Gastroesophageal sphincter (tissue), 4 donors: Measurements from ENCODE around the gene S100A7. TPM values are rescaled to one million over a fixed set of nuclear protein-coding genes. Genes with fewer than 3 reads are reported as not detected.

Experiments used
- ATAC-seq: fragments of 150-250 bp; one replicate; pipeline ENCODE4 v1.9.1; 2016; ENCODE audit warnings: mild to moderate bottlenecking, moderate library complexity
- H3K27ac ChIP-seq, 4 donors: fragments of 200-600 bp; sonication (generic) in 3 of 4; 1 replicate in 3 of 4; 2 replicates in 1 of 4; pipeline ENCODE4 v1.5.1; 2016 to 2019
- H3K27me3 ChIP-seq: fragments of 200-600 bp; sonication (generic); one replicate; pipeline ENCODE4 v1.5.1; 2019
- H3K36me3 ChIP-seq, 2 donors: fragments of 200-600 bp; sonication (generic); one replicate each; pipeline ENCODE4 v1.5.1; 2019; ENCODE audit warnings: control low read depth in 1 of 2
- H3K4me1 ChIP-seq, 3 donors: fragments of 200-600 bp; sonication (generic); 1 replicate in 2 of 3; 2 replicates in 1 of 3; pipeline ENCODE4 v1.5.1; 2016 to 2019; ENCODE audit warnings: control low read depth in 2 of 3
- H3K4me3 ChIP-seq, 2 donors: fragments of 200-600 bp; sonication (generic); one replicate each; pipeline ENCODE4 v1.5.1; 2019; ENCODE audit warnings: mild to moderate bottlenecking in 1 of 2, moderate library complexity in 1 of 2
- H3K9me3 ChIP-seq, 3 donors: fragments of 200-600 bp; sonication (generic); one replicate each; pipeline ENCODE4 v1.5.1; 2017 to 2019; ENCODE audit warnings: control low read depth in 2 of 3
- EP300 ChIP-seq: sonication (generic); formaldehyde crosslinking; IDR thresholded peaks from one replicate; pipeline ENCODE4 v1.6.1; 2017; ENCODE audit warnings: antibody characterized with exemption, mild to moderate bottlenecking
- POLR2A ChIP-seq, 2 donors: fragments of 450-650 bp; IDR thresholded peaks; one replicate each; pipeline ENCODE4 v1.6.1; 2017; ENCODE audit warnings: antibody characterized with exemption in 2 of 2, mild to moderate bottlenecking in 2 of 2, moderate library complexity in 1 of 2
- POLR2AphosphoS5 ChIP-seq: sonication (generic); formaldehyde crosslinking; IDR thresholded peaks from one replicate; pipeline ENCODE4 v1.6.1; 2017; ENCODE audit warnings: antibody characterized with exemption
- WGBS, 2 donors: methylation state at CpG; one replicate each; pipeline ENCODE4 v1.1.5; 2018; ENCODE audit warnings: low coverage in 1 of 2; 5-methylcytosine and 5-hydroxymethylcytosine counted together
- total RNA-seq, 4 donors: library from RNA; depleted of rRNA; stranded (reverse); fragments of >200 nt; gene quantifications; one replicate each; pipeline ENCODE4 v1.1.0, GENCODE V29; 2016
- TF ChIP-seq, protein P1 (sequence below), 4 experiments: fragments of 200-600 bp in 2 of 4; fragments of 450-650 bp in 2 of 4; sonication (generic) in 1 of 4; IDR thresholded peaks; one replicate each; pipeline ENCODE4 v1.5.1; 2017 to 2019; ENCODE audit warnings: antibody characterized with exemption in 4 of 4, mild to moderate bottlenecking in 2 of 4, moderate library complexity in 2 of 4

The S100A7 gene
- total RNA-seq, 4 donors from 2014 or later = 33.0 to 253 TPM; not detected in 2

DNA sequence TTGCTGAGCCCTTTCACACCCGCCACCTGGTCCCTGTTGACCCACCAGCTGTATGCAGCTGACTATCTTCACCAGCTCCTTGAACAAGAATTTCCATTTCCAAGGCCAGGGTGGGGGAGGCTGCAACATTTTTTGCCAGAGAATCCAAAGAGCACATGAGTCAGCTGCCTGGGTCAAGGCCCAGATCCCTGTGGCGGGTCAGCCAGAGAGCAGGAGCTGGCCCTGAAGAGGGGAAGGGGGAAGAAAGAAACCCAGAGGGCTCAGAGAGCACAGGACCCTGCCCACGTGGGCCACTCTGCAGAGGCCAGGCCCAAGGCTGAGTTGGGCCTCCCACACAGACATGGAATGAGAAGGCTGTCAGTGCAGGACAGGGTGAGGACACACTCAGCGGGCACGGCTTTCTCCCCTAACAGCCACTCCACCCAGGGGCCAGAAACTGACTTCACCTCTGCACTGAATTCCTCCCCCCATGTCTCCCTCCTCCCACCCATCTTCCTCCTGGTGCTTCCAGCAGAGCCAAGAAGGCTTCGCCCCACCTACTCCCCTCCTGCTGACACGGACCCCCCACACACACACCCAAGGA lies 46.5 kb upstream of the S100A7 start:
- Histone ChIP-seq H3K27ac (peak overlapping the region; percentile 51 to 88 (median 82)), H3K4me3 (no peak overlapping the region), H3K36me3 (no peaks in the 10 kb centered on the region), H3K9me3 (no peaks in the 10 kb centered on the region), H3K4me1 (peaks cover 3 to 36% (median 18%) of the 10 kb centered on the region in 3 donors), H3K27me3 (no peaks in the 10 kb centered on the region)
- 0 to 14% methylated on average over 1 to 7 of the region's 7 CpGs for WGBS, 2 donors
- ATAC-seq = peak; percentile 93
- TF ChIP-seq, protein P1, sequence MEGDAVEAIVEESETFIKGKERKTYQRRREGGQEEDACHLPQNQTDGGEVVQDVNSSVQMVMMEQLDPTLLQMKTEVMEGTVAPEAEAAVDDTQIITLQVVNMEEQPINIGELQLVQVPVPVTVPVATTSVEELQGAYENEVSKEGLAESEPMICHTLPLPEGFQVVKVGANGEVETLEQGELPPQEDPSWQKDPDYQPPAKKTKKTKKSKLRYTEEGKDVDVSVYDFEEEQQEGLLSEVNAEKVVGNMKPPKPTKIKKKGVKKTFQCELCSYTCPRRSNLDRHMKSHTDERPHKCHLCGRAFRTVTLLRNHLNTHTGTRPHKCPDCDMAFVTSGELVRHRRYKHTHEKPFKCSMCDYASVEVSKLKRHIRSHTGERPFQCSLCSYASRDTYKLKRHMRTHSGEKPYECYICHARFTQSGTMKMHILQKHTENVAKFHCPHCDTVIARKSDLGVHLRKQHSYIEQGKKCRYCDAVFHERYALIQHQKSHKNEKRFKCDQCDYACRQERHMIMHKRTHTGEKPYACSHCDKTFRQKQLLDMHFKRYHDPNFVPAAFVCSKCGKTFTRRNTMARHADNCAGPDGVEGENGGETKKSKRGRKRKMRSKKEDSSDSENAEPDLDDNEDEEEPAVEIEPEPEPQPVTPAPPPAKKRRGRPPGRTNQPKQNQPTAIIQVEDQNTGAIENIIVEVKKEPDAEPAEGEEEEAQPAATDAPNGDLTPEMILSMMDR (IDR thresholded peaks at IDR 0.05) = no peak
- peak; percentile 94 for TF ChIP-seq POLR2AphosphoS5
- TF ChIP-seq EP300 = no peak

DNA sequence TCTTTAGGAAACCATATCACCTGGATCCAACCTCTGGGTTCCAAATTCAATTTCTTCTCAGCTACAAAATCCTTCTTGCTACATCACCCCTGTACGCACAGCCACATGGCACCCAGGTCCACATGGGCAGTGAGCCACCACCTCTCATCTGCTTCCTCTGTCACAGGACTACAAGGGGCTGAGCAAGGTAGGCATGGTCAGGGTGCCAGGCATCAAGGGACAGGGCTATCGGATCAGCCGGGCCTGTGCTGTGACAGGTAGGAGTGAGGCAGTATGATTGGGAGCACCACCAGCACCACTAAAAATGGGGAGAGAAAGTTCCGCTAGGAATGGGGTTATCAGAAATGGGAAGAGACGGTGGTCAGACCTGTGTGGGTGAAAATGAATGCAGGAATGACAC lies 45.9 kb upstream of the S100A7 start:
- no peak overlapping the region for H3K4me3 ChIP-seq
- no peaks in the 10 kb centered on the region for H3K36me3 ChIP-seq
- no peak for TF ChIP-seq EP300
- TF ChIP-seq POLR2AphosphoS5 = no peak
- TF ChIP-seq, protein P1 (IDR thresholded peaks at IDR 0.05) = no peak
- no peak for TF ChIP-seq POLR2A (IDR thresholded peaks at IDR 0.05)
- ATAC-seq = no peak
- no peaks in the 10 kb centered on the region for H3K9me3 ChIP-seq
- WGBS, 2 donors = 53 to 65% methylated on average over 2 to 5 of the region's 5 CpGs
- H3K4me1 ChIP-seq = peaks cover 3 to 36% (median 18%) of the 10 kb centered on the region in 3 donors
- H3K27me3 ChIP-seq = no peaks in the 10 kb centered on the region
- H3K27ac ChIP-seq = peak overlapping the region; percentile 43 to 88 (median 82)

DNA sequence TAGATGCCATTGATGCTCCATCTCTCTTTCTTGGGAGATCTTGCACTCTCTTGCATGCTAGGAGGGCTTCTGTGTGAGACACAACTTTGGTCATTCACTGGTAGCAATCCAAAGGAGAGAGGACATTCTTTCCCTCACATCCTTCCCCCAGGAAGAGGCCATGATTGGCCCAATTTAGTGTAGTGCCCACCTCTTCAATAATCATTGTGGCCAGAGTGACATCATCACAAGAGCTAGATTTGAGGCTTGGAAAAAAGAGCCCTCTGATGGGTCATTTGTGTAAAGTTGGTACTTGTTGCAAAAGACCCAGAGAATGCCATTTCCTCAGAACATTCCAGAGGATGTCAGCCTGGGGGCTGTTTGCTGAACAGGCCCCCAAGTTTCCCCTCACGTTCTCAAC lies 45.1 kb upstream of the S100A7 start:
- H3K36me3 ChIP-seq = no peaks in the 10 kb centered on the region
- no peak overlapping the region for H3K4me3 ChIP-seq
- peaks cover 3 to 28% (median 12%) of the 10 kb centered on the region in 3 donors for H3K4me1 ChIP-seq
- no peaks in the 10 kb centered on the region for H3K27me3 ChIP-seq
- no peak for ATAC-seq
- no peaks in the 10 kb centered on the region for H3K9me3 ChIP-seq
- no peak for TF ChIP-seq POLR2AphosphoS5
- TF ChIP-seq POLR2A (IDR thresholded peaks at IDR 0.05) = no peak
- peak overlapping the region in 3 of 4 donors; percentile 81 to 88 (median 82) for H3K27ac ChIP-seq
- 100% methylated on average over 1 of the region's 1 CpG for WGBS, 2 donors

DNA sequence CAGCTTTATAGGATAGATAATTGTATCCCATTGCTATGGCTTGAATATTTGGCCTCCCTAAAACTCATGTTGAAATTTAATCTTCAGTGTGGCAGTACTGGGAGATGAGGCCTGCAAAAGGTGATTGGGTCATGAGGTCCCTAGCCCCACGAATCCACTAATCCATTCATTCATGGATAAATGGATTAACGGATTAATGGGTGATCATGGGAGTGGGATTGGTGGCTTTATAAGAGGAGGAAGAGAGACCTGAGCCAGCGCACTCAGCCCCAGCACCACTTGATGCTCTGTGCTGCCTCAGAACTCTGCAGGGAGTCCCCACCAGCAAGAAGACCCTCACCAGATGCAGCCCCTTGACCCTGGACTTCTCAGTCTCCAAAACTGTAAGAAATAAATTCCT lies 43.3 kb upstream of the S100A7 start:
- H3K4me3 ChIP-seq = no peak overlapping the region
- no peaks in the 10 kb centered on the region for H3K9me3 ChIP-seq
- peaks cover 3 to 26% (median 8%) of the 10 kb centered on the region in 3 donors for H3K4me1 ChIP-seq
- ATAC-seq = no peak
- WGBS, 2 donors = 60 to 90% methylated on average over 1 to 3 of the region's 3 CpGs
- no peaks in the 10 kb centered on the region for H3K27me3 ChIP-seq
- no peak overlapping the region for H3K27ac ChIP-seq
- H3K36me3 ChIP-seq = no peaks in the 10 kb centered on the region
- no peak for TF ChIP-seq POLR2A (IDR thresholded peaks at IDR 0.05)
- TF ChIP-seq POLR2AphosphoS5 = no peak
- TF ChIP-seq, protein P1 (IDR thresholded peaks at IDR 0.05) = no peak
- TF ChIP-seq EP300 = no peak

DNA sequence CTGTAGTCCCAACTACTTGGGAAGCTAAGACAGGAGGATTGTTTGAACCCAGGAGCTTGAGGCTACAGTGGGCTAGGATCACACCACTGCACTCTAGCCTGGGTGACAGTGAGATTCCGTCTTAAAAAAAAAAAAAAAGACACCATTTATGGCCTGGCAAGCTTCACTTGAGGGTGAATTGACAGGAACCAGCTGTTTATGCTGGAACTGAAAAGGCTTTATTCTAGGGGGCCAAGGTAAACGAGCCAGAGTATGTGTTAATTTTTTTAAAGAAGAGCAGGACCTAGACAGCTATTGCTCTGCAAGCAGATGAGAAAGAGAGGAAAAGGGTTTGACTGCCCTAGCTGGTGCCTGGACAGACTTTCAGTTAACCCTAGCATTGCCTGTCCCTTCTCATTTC lies 38.3 kb upstream of the S100A7 start:
- no peaks in the 10 kb centered on the region for H3K9me3 ChIP-seq
- H3K4me3 ChIP-seq = no peak overlapping the region
- H3K36me3 ChIP-seq = no peaks in the 10 kb centered on the region
- H3K27ac ChIP-seq = no peak overlapping the region
- H3K4me1 ChIP-seq = peaks cover 0 to 5% (median under 1%) of the 10 kb centered on the region in 3 donors
- no peaks in the 10 kb centered on the region for H3K27me3 ChIP-seq
- 8 to 17% methylated on average over 1 to 2 of the region's 2 CpGs for WGBS, 2 donors
- ATAC-seq = no peak
- TF ChIP-seq POLR2AphosphoS5 = no peak
- TF ChIP-seq POLR2A (IDR thresholded peaks at IDR 0.05) = no peak
- no peak for TF ChIP-seq EP300
- TF ChIP-seq, protein P1 (IDR thresholded peaks at IDR 0.05) = no peak
